GM19395 (cell line): ENCODE results near the gene PRR20A.
"Not testable (repeated sequence)": the region's sequence is repeated elsewhere in the genome, so short reads cannot be mapped to it uniquely, and the experiment has no call there.

Experiments
- ATAC-seq: cut with Tn5 transposase; IDR thresholded peaks from one replicate; pipeline ENCODE4 v1.9.1; 2021; ENCODE audit warnings: mild to moderate bottlenecking, moderate library complexity; ENCODE audit not compliant: unreplicated experiment

The PRR20A gene

GRCh38 chr13:57140235-57140968 is at the start of gene PRR20A:
Gene PRR20A (plus strand): TSS chr13:57140918. CDS start chr13:57141305, 387 bp downstream.
- ATAC-seq, result not testable (repeated sequence)

DNA sequence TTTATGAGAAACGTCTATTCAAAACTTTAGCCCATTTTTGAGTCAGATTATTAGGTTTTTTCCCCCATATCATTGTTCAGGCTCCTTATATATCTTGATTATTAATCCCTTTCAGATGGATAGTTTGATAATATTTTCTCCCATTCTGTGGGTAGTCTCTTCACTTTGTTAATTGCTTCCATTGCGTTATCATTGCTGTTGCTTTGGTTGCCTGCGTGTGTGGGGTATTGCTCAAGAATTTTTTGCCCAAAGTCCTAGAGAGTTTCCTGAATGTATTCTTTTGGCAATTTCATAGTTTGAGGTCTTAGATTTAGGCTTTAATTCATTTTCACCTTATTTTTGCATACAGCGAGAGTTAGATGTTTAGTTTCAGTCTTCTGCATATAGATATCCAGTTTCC is 25.8 kb upstream of the PRR20A start:
- no peak for ATAC-seq

DNA sequence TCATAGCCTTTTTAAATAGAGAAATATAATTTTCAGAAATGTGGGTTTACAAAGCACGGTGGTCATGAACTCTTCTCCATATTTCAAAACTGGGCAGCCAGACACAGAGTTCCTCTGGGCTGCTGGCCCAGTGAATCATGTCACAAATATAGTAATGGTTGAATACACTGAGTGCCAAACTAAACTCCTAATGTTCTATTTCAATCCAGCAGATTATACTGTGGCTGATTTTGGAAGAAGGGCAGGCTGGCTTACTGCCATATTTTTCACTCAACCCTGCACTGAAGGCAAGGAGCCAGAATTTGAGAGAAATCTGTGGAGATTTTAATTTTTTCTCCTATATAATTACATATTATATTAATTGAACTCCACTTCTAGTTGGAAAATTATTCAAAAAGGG is 17.0 kb upstream of the PRR20A start:
- no peak for ATAC-seq

DNA sequence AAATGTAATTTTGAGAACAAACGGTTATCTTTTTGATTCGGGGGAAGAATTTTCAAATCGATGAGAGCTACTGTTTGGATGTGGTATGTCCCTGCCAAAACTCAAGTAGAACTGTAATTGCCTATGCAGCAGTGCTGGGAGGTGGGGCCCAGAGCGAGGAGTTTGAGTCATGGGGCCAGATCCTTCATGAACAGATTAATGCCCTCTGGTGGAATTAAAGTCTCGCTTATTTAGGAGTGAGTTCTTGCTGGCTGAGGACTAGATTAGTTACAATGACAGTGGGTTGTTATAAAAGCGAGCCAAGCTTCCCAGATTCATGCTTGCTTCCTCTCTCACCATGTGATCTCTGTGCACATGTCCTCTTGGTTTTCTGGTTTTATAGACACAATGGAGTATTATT is 11.8 kb upstream of the PRR20A start:
- ATAC-seq, result no peak

GRCh38 chr13:57136093-57136492 is 4.6 kb upstream of the PRR20A start:
- no peak for ATAC-seq

- no peak for ATAC-seq
Measured at GRCh38 chr13:57137585-57137984, 3.1 kb upstream of the PRR20A start.

GRCh38 chr13:57138988-57139387 is 1.7 kb upstream of the PRR20A start:
- no peak for ATAC-seq

DNA sequence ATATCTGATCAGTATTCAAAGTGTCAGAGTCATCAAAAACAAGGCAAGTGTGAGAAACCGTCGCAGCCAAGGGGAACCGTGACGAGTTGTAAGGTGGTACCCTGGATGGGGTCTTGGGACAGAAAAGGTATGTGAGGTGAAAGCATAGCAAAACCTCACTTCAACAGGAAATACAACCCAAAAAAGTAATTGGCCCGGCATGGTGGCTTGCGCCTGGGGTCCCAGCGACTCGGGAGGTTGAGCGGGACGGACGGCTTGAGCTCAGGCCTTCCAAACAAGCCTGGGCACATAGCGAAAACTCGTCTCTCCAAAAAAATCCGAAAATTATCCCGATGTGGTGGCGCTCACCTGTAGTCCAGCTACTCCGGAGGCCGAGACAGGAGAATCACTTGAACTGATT is 937 bp upstream of the PRR20A start:
- ATAC-seq, result not testable (repeated sequence)

- not testable (repeated sequence) for ATAC-seq
Measured at GRCh38 chr13:57147188-57147587, 6.5 kb downstream of the PRR20A start, which contains the start of gene PRR20B. Gene PRR20B (plus strand): TSS chr13:57147488. CDS start chr13:57147875, 387 bp downstream.

DNA sequence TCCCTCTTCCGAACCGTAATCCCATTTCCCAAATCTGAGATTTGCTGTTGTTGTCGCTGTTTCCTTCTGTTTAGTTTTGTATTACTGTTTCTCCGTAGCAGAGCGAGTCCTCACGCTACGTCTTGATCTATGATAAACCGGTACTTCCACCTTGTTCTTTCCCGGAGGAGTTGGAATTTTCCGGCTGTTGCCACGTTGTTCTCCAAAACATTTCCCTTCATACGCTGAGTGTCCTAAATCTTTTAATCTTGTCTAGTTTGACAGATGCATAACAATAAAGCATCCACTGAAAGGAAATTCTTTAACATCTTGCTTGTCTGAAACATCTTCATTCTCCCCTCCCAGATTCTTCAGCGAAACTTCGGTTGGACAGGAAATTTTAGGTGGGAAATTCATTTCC is 7.4 kb downstream of the PRR20A start:
- not testable (repeated sequence) for ATAC-seq

DNA sequence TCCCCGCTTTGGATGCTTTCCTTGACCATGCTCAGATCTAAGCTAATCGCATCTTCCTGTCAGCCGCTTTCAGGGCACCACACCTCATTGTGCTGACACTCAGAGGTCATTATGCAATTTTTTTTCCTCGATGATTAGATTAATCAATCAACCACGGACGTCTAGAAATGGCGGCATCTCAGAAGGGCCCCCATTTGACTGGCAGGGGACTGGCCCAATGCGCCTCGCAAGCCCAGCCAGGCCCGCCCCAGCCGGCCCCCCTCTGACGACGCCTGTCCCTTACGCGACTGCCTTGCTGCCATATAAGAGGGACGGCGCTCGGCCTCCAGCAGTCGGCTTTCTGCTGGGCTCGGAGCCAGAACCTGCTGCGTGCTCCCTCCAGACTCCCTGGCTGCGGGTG is 13.0 kb downstream of the PRR20A start, which contains the start of gene PRR20C:
PRR20C (plus strand) TSS at position 301 of the 400 bp plus-strand sequence. CDS start 387 bp downstream, outside the sequence.
- not testable (repeated sequence) for ATAC-seq

GRCh38 chr13:57160332-57160731 is 19.6 kb downstream of the PRR20A start, which contains the start of gene PRR20D:
Gene PRR20D (plus strand): TSS chr13:57160632. CDS start chr13:57161019, 387 bp downstream.
- not testable (repeated sequence) for ATAC-seq

DNA sequence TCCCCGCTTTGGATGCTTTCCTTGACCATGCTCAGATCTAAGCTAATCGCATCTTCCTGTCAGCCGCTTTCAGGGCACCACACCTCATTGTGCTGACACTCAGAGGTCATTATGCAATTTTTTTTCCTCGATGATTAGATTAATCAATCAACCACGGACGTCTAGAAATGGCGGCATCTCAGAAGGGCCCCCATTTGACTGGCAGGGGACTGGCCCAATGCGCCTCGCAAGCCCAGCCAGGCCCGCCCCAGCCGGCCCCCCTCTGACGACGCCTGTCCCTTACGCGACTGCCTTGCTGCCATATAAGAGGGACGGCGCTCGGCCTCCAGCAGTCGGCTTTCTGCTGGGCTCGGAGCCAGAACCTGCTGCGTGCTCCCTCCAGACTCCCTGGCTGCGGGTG is 26.2 kb downstream of the PRR20A start, which contains the start of gene PRR20E:
PRR20E (plus strand) TSS at position 301 of the 400 bp plus-strand sequence. CDS start 387 bp downstream, outside the sequence.
- not testable (repeated sequence) for ATAC-seq

- no peak for ATAC-seq
Measured at GRCh38 chr13:57191667-57192066, 50.9 kb downstream of the PRR20A start.
